Smooth muscle cell (in vitro differentiated cells): Measurements from ENCODE around the gene EXOG. TPM values are rescaled to one million over a fixed set of nuclear protein-coding genes. Genes with fewer than 3 reads are reported as not detected.

ENCODE experiments used
- DNase-seq: peaks from one replicate; lab custom pipeline; 2025; ENCODE audit not compliant: unreplicated experiment; lab: John Stamatoyannopoulos, UW
- H2AFZ ChIP-seq: fragments of 200-600 bp; sonication (generic); 2 replicates; pipeline ENCODE4 v1.6.0; 2016; ENCODE audit warnings: antibody characterized with exemption, low read depth, mild to moderate bottlenecking
- H3F3A ChIP-seq: fragments of 200-600 bp; sonication (generic); 2 replicates; pipeline ENCODE4 v1.6.0; 2017; ENCODE audit warnings: antibody characterized with exemption, low read depth
- H3K27ac ChIP-seq: fragments of 200-600 bp; sonication (generic); 2 replicates; pipeline ENCODE4 v1.5.1; 2016; ENCODE audit warnings: low read depth, mild to moderate bottlenecking
- H3K27me3 ChIP-seq: fragments of 200-600 bp; sonication (generic); 2 replicates; pipeline ENCODE4 v1.6.1; 2016; ENCODE audit warnings: low read depth, mild to moderate bottlenecking
- H3K36me3 ChIP-seq: fragments of 200-600 bp; sonication (generic); 2 replicates; pipeline ENCODE4 v1.5.1; 2016; ENCODE audit warnings: low read depth
- H3K4me1 ChIP-seq: fragments of 200-600 bp; sonication (generic); 2 replicates; pipeline ENCODE4 v1.5.1; 2016; ENCODE audit warnings: low read depth
- H3K4me2 ChIP-seq: fragments of 200-600 bp; sonication (generic); 2 replicates; pipeline ENCODE4 v1.6.0; 2016; ENCODE audit warnings: mild to moderate bottlenecking
- H3K4me3 ChIP-seq: fragments of 200-600 bp; sonication (generic); 2 replicates; pipeline ENCODE4 v1.5.1; 2016; ENCODE audit warnings: mild to moderate bottlenecking
- H3K79me2 ChIP-seq: fragments of 200-600 bp; sonication (generic); 2 replicates; pipeline ENCODE4 v1.6.0; 2016; ENCODE audit warnings: low read depth, mild to moderate bottlenecking
- H3K9ac ChIP-seq: fragments of 200-600 bp; sonication (generic); 2 replicates; pipeline ENCODE4 v1.6.0; 2016; ENCODE audit warnings: low read depth
- H3K9me3 ChIP-seq: fragments of 200-600 bp; sonication (generic); replicated peaks from 2 replicates; pipeline ENCODE4 v1.5.1; 2016; ENCODE audit warnings: low read depth
- H4K20me1 ChIP-seq: fragments of 200-600 bp; sonication (generic); 2 replicates; pipeline ENCODE4 v1.6.0; 2016; ENCODE audit warnings: low read depth
- WGBS: methylation state at CpG from one replicate; pipeline ENCODE4 v1.1.7; 2016; ENCODE audit warnings: low lambda C conversion rate; 5-methylcytosine and 5-hydroxymethylcytosine counted together
- polyA plus RNA-seq: library from polyadenylated mRNA; unstranded; fragments of >200 nt; fragmentation: Nextera tagmentation; extraction: Ambion mirVana; gene quantifications from 2 replicates; pipeline ENCODE4 v1.2.1, GENCODE V29; 2016
- total RNA-seq: library from RNA; depleted of rRNA; stranded (reverse); fragments of >200 nt; gene quantifications from 2 replicates; pipeline ENCODE4 v1.2.3, GENCODE V29; 2014
- TF ChIP-seq, protein P1 (sequence below): fragments of 200-600 bp; sonication (generic); IDR thresholded peaks from 2 replicates; pipeline ENCODE4 v1.5.1; 2017; ENCODE audit warnings: borderline replicate concordance, mild to moderate bottlenecking, antibody characterized with exemption; ENCODE audit not compliant: insufficient read depth, poor library complexity, severe bottlenecking

Gene EXOG
- total and polyA plus RNA-seq, 2 experiments from 2014 or later: 3.9 to 5.2 TPM

GRCh38 chr3:38534180-38534579 is 38.0 kb downstream of the EXOG start:
- Histone ChIP-seq H3K4me2 (no peak overlapping the region), H4K20me1 (no peaks in the 10 kb centered on the region), H3K4me1 (no peaks in the 10 kb centered on the region), H3K36me3 (no peaks in the 10 kb centered on the region), H3K79me2 (no peaks in the 10 kb centered on the region), H3K4me3 (no peak overlapping the region), H3K27me3 (no peaks in the 10 kb centered on the region), H3K27ac (no peak overlapping the region), H3K9me3 (no peaks in the 10 kb centered on the region), H3F3A (no peaks in the 10 kb centered on the region), H2AFZ (no peak overlapping the region), H3K9ac (no peak overlapping the region)
- TF ChIP-seq, protein P1, sequence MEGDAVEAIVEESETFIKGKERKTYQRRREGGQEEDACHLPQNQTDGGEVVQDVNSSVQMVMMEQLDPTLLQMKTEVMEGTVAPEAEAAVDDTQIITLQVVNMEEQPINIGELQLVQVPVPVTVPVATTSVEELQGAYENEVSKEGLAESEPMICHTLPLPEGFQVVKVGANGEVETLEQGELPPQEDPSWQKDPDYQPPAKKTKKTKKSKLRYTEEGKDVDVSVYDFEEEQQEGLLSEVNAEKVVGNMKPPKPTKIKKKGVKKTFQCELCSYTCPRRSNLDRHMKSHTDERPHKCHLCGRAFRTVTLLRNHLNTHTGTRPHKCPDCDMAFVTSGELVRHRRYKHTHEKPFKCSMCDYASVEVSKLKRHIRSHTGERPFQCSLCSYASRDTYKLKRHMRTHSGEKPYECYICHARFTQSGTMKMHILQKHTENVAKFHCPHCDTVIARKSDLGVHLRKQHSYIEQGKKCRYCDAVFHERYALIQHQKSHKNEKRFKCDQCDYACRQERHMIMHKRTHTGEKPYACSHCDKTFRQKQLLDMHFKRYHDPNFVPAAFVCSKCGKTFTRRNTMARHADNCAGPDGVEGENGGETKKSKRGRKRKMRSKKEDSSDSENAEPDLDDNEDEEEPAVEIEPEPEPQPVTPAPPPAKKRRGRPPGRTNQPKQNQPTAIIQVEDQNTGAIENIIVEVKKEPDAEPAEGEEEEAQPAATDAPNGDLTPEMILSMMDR: no peak
- DNase-seq: no peak
- WGBS: 96% methylated on average over 2 of the region's 2 CpGs

- no peak for DNase-seq
- no peak overlapping the region for H3K27ac ChIP-seq
- H3K4me2 ChIP-seq: no peak overlapping the region
- no peaks in the 10 kb centered on the region for H4K20me1 ChIP-seq
- no peaks in the 10 kb centered on the region for H3K27me3 ChIP-seq
- no peaks in the 10 kb centered on the region for H3F3A ChIP-seq
- no peaks in the 10 kb centered on the region for H3K36me3 ChIP-seq
- no peaks in the 10 kb centered on the region for H3K4me1 ChIP-seq
- 96% methylated on average over 7 of the region's 7 CpGs for WGBS
- no peak overlapping the region for H2AFZ ChIP-seq
- no peaks in the 10 kb centered on the region for H3K9me3 ChIP-seq
- H3K9ac ChIP-seq: no peak overlapping the region
- TF ChIP-seq, protein P1: no peak
- no peaks in the 10 kb centered on the region for H3K79me2 ChIP-seq
- no peak overlapping the region for H3K4me3 ChIP-seq
Observed at GRCh38 chr3:38534604-38535003, 38.5 kb downstream of the EXOG start.

- Histone ChIP-seq H3K9me3 (no peaks in the 10 kb centered on the region), H4K20me1 (no peaks in the 10 kb centered on the region), H2AFZ (no peak overlapping the region), H3K36me3 (no peaks in the 10 kb centered on the region), H3K4me3 (no peak overlapping the region), H3K27ac (no peak overlapping the region), H3F3A (no peaks in the 10 kb centered on the region), H3K27me3 (no peaks in the 10 kb centered on the region), H3K9ac (no peak overlapping the region), H3K4me2 (no peak overlapping the region), H3K4me1 (no peaks in the 10 kb centered on the region), H3K79me2 (no peaks in the 10 kb centered on the region)
- WGBS: 77% methylated on average over 3 of the region's 3 CpGs
- TF ChIP-seq, protein P1: no peak
- no peak for DNase-seq
Observed at GRCh38 chr3:38536671-38537070, 40.5 kb downstream of the EXOG start.

GRCh38 chr3:38538773-38539353 is 42.7 kb downstream of the EXOG start:
- H4K20me1 ChIP-seq: no peaks in the 10 kb centered on the region
- H3K4me3 ChIP-seq: no peak overlapping the region
- H2AFZ ChIP-seq: no peak overlapping the region
- WGBS: 94% methylated on average over 8 of the region's 8 CpGs
- no peaks in the 10 kb centered on the region for H3F3A ChIP-seq
- H3K27ac ChIP-seq: no peak overlapping the region
- H3K4me1 ChIP-seq: no peaks in the 10 kb centered on the region
- no peaks in the 10 kb centered on the region for H3K9me3 ChIP-seq
- TF ChIP-seq, protein P1: no peak
- H3K27me3 ChIP-seq: no peaks in the 10 kb centered on the region
- H3K4me2 ChIP-seq: no peak overlapping the region
- no peaks in the 10 kb centered on the region for H3K36me3 ChIP-seq
- no peak for DNase-seq
- H3K79me2 ChIP-seq: no peaks in the 10 kb centered on the region
- no peak overlapping the region for H3K9ac ChIP-seq
